KMS-11 (cell line): ENCODE measurements around the gene CEMIP.

Source experiments
- H2AFZ ChIP-seq: fragments of 200-600 bp; sonication (generic); 2 replicates; pipeline ENCODE4 v1.6.1; 2016; ENCODE audit warnings: antibody characterized with exemption, mixed run types, low read depth
- H3K27ac ChIP-seq: fragments of 200-600 bp; sonication (generic); 2 replicates; pipeline ENCODE4 v1.6.1; 2016; ENCODE audit warnings: mild to moderate bottlenecking, mixed run types
- H3K27me3 ChIP-seq: fragments of 200-600 bp; sonication (generic); 2 replicates; pipeline ENCODE4 v1.6.1; 2017; ENCODE audit warnings: mild to moderate bottlenecking, low read depth, mixed run types, moderate library complexity; ENCODE audit not compliant: insufficient read depth
- H3K36me3 ChIP-seq: fragments of 200-600 bp; sonication (generic); 2 replicates; pipeline ENCODE4 v1.6.1; 2017; ENCODE audit warnings: mild to moderate bottlenecking, mixed run types; ENCODE audit not compliant: insufficient read depth
- H3K4me1 ChIP-seq: fragments of 200-600 bp; sonication (generic); 2 replicates; pipeline ENCODE4 v1.6.1; 2016; ENCODE audit warnings: mild to moderate bottlenecking, low read depth, mixed run types; ENCODE audit not compliant: poor library complexity, severe bottlenecking
- H3K4me2 ChIP-seq: fragments of 200-600 bp; sonication (generic); 2 replicates; pipeline ENCODE4 v1.7.0; 2016; ENCODE audit warnings: mild to moderate bottlenecking, mixed run types
- H3K4me3 ChIP-seq: fragments of 200-600 bp; sonication (generic); IDR thresholded peaks from 2 replicates; pipeline ENCODE4 v1.6.1; 2017; ENCODE audit warnings: low read depth, low read length, mixed read lengths; ENCODE audit not compliant: insufficient read depth
- H3K79me2 ChIP-seq: fragments of 200-600 bp; sonication (generic); 2 replicates; pipeline ENCODE4 v1.6.1; 2016; ENCODE audit warnings: low read depth, mixed run types; ENCODE audit not compliant: insufficient read depth
- H3K9ac ChIP-seq: fragments of 200-600 bp; sonication (generic); 2 replicates; pipeline ENCODE4 v1.6.1; 2016; ENCODE audit warnings: mild to moderate bottlenecking, mixed run types
- H4K20me1 ChIP-seq: fragments of 200-600 bp; sonication (generic); 2 replicates; pipeline ENCODE4 v1.6.1; 2016; ENCODE audit warnings: mild to moderate bottlenecking, mixed run types; ENCODE audit not compliant: insufficient read depth
- CTCF ChIP-seq: fragments of 200-600 bp; sonication (generic); conservative IDR thresholded peaks from 2 replicates; pipeline ENCODE4 v1.6.1; 2017; ENCODE audit warnings: low read depth, mild to moderate bottlenecking, antibody characterized with exemption, low read length, moderate library complexity, mixed read lengths

The CEMIP gene

GRCh38 chr15:80982205-80982604 lies 203.0 kb downstream of the CEMIP start:
- H3K79me2 ChIP-seq: peaks cover 41% of the 10 kb centered on the region
- H3K4me2 ChIP-seq: no peak overlapping the region
- H3K36me3 ChIP-seq: no peaks in the 10 kb centered on the region; the same call in 1 of the 2 replicates

GRCh38 chr15:80982839-80983238 lies 203.7 kb downstream of the CEMIP start:
- Histone ChIP-seq H3K27me3 (no peaks in the 10 kb centered on the region), H3K4me2 (no peak overlapping the region), H3K4me1 (peaks cover 14% of the 10 kb centered on the region), H3K27ac (no peak overlapping the region), H4K20me1 (0 out of 2 replicates have a peak, but pooled peaks cover 3% of the 10 kb centered on the region), H3K36me3 (no peaks in the 10 kb centered on the region; the same call in 1 of the 2 replicates), H3K9ac (no peak overlapping the region), H2AFZ (no peak overlapping the region), H3K4me3 (no peak overlapping the region), H3K79me2 (peaks cover 48% of the 10 kb centered on the region)
- no peak for TF ChIP-seq CTCF

More at GRCh38 chr15:80982205-80982604, 203.0 kb downstream of the CEMIP start:
- TF ChIP-seq CTCF: 0 out of 2 replicates have a peak, but pooled peaks have one; percentile 14
- Histone ChIP-seq H2AFZ (no peak overlapping the region), H3K27me3 (no peaks in the 10 kb centered on the region), H3K4me3 (no peak overlapping the region), H3K9ac (no peak overlapping the region), H3K27ac (no peak overlapping the region), H4K20me1 (no peaks in the 10 kb centered on the region), H3K4me1 (peaks cover 11% of the 10 kb centered on the region)

GRCh38 chr15:80984856-80985255 lies 205.7 kb downstream of the CEMIP start:
- 0 out of 2 replicates have a peak, but pooled peaks cover 4% of the 10 kb centered on the region for H4K20me1 ChIP-seq
- no peaks in the 10 kb centered on the region for H3K27me3 ChIP-seq
- H2AFZ ChIP-seq: no peak overlapping the region
- H3K36me3 ChIP-seq: no peaks in the 10 kb centered on the region; the same call in 1 of the 2 replicates
- H3K9ac ChIP-seq: no peak overlapping the region
- no peak overlapping the region for H3K27ac ChIP-seq
- no peak overlapping the region for H3K4me2 ChIP-seq
- no peak for TF ChIP-seq CTCF
- H3K4me1 ChIP-seq: peaks cover 23% of the 10 kb centered on the region
- no peak overlapping the region for H3K4me3 ChIP-seq
- peaks cover 65% of the 10 kb centered on the region for H3K79me2 ChIP-seq

GRCh38 chr15:80985981-80986380 lies 206.8 kb downstream of the CEMIP start:
- Histone ChIP-seq H3K27me3 (no peaks in the 10 kb centered on the region), H3K4me1 (peaks cover 32% of the 10 kb centered on the region), H3K9ac (no peak overlapping the region), H3K27ac (no peak overlapping the region), H4K20me1 (0 out of 2 replicates have a peak, but pooled peaks cover 4% of the 10 kb centered on the region), H3K79me2 (peaks cover 65% of the 10 kb centered on the region), H3K4me2 (no peak overlapping the region), H3K4me3 (no peak overlapping the region), H2AFZ (no peak overlapping the region), H3K36me3 (no peaks in the 10 kb centered on the region)
- TF ChIP-seq CTCF: no peak
